T47D (cell line): Measurements from ENCODE around the gene FOXI2.

Experiments
- DNase-seq, 2 experiments: peaks; one replicate each; pipeline versions ENCODE4 v3.0.0 to v3.0.0-alpha.2; 2011 to 2012; ENCODE audit warnings: low read depth in 1 of 2, low spot score in 1 of 2
- JUND ChIP-seq: IDR thresholded peaks from 2 replicates; pipeline ENCODE4 v1.6.1; 2012; ENCODE audit warnings: low read depth
- in situ Hi-C: cut with HindIII; loops from 2 replicates; pipeline ENCODE4 v1.10.0; 2016; ENCODE audit warnings: low sequenced_read_pairs, low pct_unique_long_range_greater_than_20kb

FOXI2 gene

DNA sequence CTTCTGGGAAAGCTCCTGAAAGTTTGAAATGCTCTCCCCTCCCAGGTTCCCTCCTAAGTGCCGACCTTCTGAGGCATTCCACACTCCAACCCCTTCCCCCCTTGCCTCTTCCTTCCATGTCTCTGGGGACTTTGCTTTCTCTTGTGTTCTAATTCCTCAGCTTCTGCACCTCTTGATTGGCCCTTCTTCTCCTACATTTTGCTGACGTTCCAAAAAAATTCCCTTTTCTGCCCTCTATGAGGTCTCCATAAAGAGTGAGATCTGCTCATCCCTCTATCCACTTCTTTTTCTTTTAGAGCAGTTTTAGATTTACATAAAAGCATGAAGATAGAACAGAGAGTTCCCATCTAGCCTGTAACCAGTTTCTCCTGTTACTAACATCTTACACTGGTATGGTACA is 22.3 kb downstream of the FOXI2 start:
- in situ Hi-C loops: no loop called here
- no peak for DNase-seq
- no peak for TF ChIP-seq JUND

- TF ChIP-seq JUND: no peak
- in situ Hi-C loops: no loop called here
Observed at GRCh38 chr10:127762925-127763324, 25.9 kb downstream of the FOXI2 start.

DNA sequence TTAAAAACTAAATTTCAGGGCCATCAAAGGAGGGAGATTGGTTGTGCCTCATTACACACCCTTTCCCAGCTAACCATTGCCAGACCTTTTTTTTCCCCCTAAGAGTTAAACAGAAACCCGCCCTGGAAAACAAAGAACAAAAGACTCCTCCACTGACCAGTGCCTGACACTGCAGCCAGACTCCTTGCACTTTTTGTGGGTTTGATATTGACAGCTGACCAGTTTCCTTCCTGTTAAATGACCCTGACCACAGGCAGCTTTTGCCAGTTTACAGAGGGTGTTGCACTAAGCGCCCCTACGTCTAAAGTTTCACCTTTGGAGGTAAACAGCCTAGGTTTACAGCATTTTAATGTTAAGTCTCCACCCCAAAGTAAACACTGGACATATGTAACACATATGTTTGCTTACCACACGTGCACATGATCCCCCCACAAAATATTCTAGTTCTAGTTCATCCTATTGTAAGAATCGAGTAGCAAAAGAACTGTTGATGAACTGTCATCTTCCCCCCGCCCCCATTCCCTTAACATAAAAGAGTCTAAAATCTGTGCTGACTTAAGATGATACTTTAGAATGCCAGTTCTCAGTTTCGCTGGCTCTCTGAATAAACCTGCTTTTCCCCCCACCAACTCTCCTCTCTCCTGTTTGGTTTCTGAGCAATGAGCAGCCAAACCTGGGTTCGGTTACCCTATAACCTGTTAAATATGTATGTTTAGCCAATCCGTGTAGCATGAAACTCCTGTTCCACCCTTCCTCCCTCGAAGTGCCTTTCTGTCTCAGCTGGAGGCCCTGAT is 38.0 kb downstream of the FOXI2 start:
- no peak for TF ChIP-seq JUND
- DNase-seq: no peak
- in situ Hi-C loops: no loop called here

More at GRCh38 chr10:127762925-127763324, 25.9 kb downstream of the FOXI2 start:
- DNase-seq: no peak

DNA sequence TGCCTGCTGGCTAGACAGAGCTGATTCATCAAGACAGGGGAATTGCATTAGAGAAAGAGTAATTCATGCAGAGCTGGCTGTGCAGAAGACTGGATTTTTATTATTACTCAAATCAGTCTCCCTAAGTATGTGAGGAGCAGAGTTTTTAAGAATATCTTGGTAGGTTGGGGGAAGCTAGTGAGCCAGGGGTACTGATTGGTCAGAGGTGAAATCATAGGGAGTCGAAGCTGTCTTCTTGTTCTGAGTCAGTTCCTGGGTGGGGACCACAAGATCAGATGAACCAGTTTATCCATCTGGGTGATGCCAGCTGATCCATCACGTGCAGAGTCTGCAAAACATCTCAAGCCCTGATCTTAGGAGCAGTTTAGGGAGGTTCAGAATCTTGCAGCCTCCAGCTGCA is 39.8 kb downstream of the FOXI2 start:
- no peak for DNase-seq
- no peak for TF ChIP-seq JUND
- in situ Hi-C loops: no loop called here

GRCh38 chr10:127781412-127781811 is 44.4 kb downstream of the FOXI2 start:
- no peak for TF ChIP-seq JUND
- DNase-seq: no peak
- in situ Hi-C loops: no loop called here

GRCh38 chr10:127787873-127788272 is 50.9 kb downstream of the FOXI2 start:
- TF ChIP-seq JUND: no peak
- in situ Hi-C loops: no loop called here
- DNase-seq: no peak

GRCh38 chr10:127790066-127790624 is 53.2 kb downstream of the FOXI2 start:
- TF ChIP-seq JUND: no peak
- in situ Hi-C loops: no loop called here
- no peak for DNase-seq
